HEK293 (cell line): ENCODE data around the gene TTC24.

Experiments used
- CTCF ChIA-PET: fragments of 350-600 bp; formaldehyde crosslinking; extraction: SDS; loops from one replicate; lab custom pipeline; 2021; ENCODE audit warnings: antibody characterized with exemption; lab: Yijun Ruan, JAX
- POLR2A ChIA-PET: fragments of 300-600 bp; formaldehyde crosslinking; extraction: SDS; loops from one replicate; lab custom pipeline; 2020; ENCODE audit warnings: antibody characterized with exemption, inconsistent platforms; lab: Yijun Ruan, JAX
- H3K27ac ChIP-seq: fragments of 200-500 bp; sonication (Bioruptor generic); 2 replicates; pipeline ENCODE4 v1.5.1; 2014; ENCODE audit warnings: low read depth, low read length, control low read depth, inconsistent platforms; ENCODE audit errors: extremely low read depth
- H3K36me3 ChIP-seq, 2 experiments: fragments of 200-500 bp in 1 of 2; sonication (Bioruptor generic) in 1 of 2; 1 replicate in 1 of 2; 2 replicates in 1 of 2; pipeline ENCODE4 v1.5.1; 2014 to 2017; ENCODE audit warnings: inconsistent platforms in 2 of 2, low read length in 2 of 2; ENCODE audit not compliant: control insufficient read depth in 2 of 2, insufficient read depth in 1 of 2
- H3K4me1 ChIP-seq: fragments of 200-500 bp; sonication (Bioruptor generic); 2 replicates; pipeline ENCODE4 v1.5.1; 2014; ENCODE audit warnings: mild to moderate bottlenecking, low read length, inconsistent platforms; ENCODE audit not compliant: control insufficient read depth, insufficient read depth
- H3K4me3 ChIP-seq: 2 replicates; pipeline ENCODE4 v1.5.1; 2011; ENCODE audit warnings: low read depth, mild to moderate bottlenecking, control low read depth, low read length, moderate library complexity
- H3K9me3 ChIP-seq: fragments of 200-500 bp; sonication (Bioruptor generic); 2 replicates; pipeline ENCODE4 v1.5.1; 2014; ENCODE audit warnings: low read depth, low read length, inconsistent platforms; ENCODE audit not compliant: control insufficient read depth, insufficient read depth
- BCL11A ChIP-seq: fragments of 450-650 bp; formaldehyde crosslinking; IDR thresholded peaks from 2 replicates; pipeline ENCODE4 v1.5.1; 2016; ENCODE audit warnings: low read depth, missing biosample characterization, missing genetic modification characterization
- EGR2 ChIP-seq: fragments of 450-650 bp; formaldehyde crosslinking; IDR thresholded peaks from 2 replicates; pipeline ENCODE4 v1.5.1; 2016; ENCODE audit warnings: low read depth, missing biosample characterization, missing genetic modification characterization
- FEZF1 ChIP-seq: fragments of 450-650 bp; formaldehyde crosslinking; IDR thresholded peaks from 2 replicates; pipeline ENCODE4 v1.5.1; 2016; ENCODE audit warnings: missing biosample characterization, missing genetic modification characterization
- HOXC10 ChIP-seq: sonication (generic); formaldehyde crosslinking; IDR thresholded peaks from 2 replicates; pipeline ENCODE4 v1.8.1; 2023; ENCODE audit warnings: mild to moderate bottlenecking, missing genetic modification reagents
- MEIS1 ChIP-seq: sonication (generic); formaldehyde crosslinking; IDR thresholded peaks from 2 replicates; pipeline ENCODE4 v1.8.1; 2022; ENCODE audit warnings: missing genetic modification reagents, mild to moderate bottlenecking, borderline replicate concordance
- MYNN ChIP-seq: fragments of 450-650 bp; formaldehyde crosslinking; IDR thresholded peaks from 2 replicates; pipeline ENCODE4 v1.5.1; 2016; ENCODE audit warnings: missing biosample characterization, missing genetic modification characterization, borderline replicate concordance
- OVOL3 ChIP-seq: fragments of 450-650 bp; formaldehyde crosslinking; IDR thresholded peaks from 2 replicates; pipeline ENCODE4 v1.5.1; 2016; ENCODE audit warnings: missing biosample characterization, missing genetic modification characterization
- ZBTB11 ChIP-seq: fragments of 450-650 bp; formaldehyde crosslinking; conservative IDR thresholded peaks from 2 replicates; pipeline ENCODE4 v1.5.1; 2016; ENCODE audit warnings: low read depth, missing biosample characterization, missing genetic modification characterization
- ZBTB17 ChIP-seq: fragments of 450-650 bp; formaldehyde crosslinking; IDR thresholded peaks from 2 replicates; pipeline ENCODE4 v1.5.1; 2016; ENCODE audit warnings: missing biosample characterization, missing genetic modification characterization
- ZBTB48 ChIP-seq: fragments of 450-650 bp; formaldehyde crosslinking; IDR thresholded peaks from 2 replicates; pipeline ENCODE4 v1.5.1; 2016; ENCODE audit warnings: missing biosample characterization, missing genetic modification characterization
- ZEB2 ChIP-seq: fragments of 450-650 bp; formaldehyde crosslinking; IDR thresholded peaks from 2 replicates; pipeline ENCODE4 v1.5.1; 2016; ENCODE audit warnings: missing biosample characterization, missing genetic modification characterization
- ZFHX2 ChIP-seq: fragments of 450-650 bp; formaldehyde crosslinking; conservative IDR thresholded peaks from 2 replicates; pipeline ENCODE4 v1.5.1; 2016; ENCODE audit warnings: missing biosample characterization, missing genetic modification characterization
- ZFP37 ChIP-seq: fragments of 450-650 bp; formaldehyde crosslinking; IDR thresholded peaks from 2 replicates; pipeline ENCODE4 v1.5.1; 2016; ENCODE audit warnings: missing biosample characterization, missing genetic modification characterization
- ZNF274 ChIP-seq, 2 experiments: fragments of 200-500 bp in 1 of 2; fragments of 450-650 bp in 1 of 2; sonication (Bioruptor generic) in 1 of 2; formaldehyde crosslinking in 1 of 2; IDR thresholded peaks; 2 replicates each; pipeline versions ENCODE4 v1.5.1 to v1.6.1; 2014 to 2016; ENCODE audit warnings: borderline replicate concordance in 1 of 2, inconsistent platforms in 1 of 2, low read length in 1 of 2, missing biosample characterization in 1 of 2, missing genetic modification characterization in 1 of 2
- ZNF280C ChIP-seq: fragments of 450-650 bp; formaldehyde crosslinking; IDR thresholded peaks from 2 replicates; pipeline ENCODE4 v1.5.1; 2016; ENCODE audit warnings: missing biosample characterization, missing genetic modification characterization
- ZNF404 ChIP-seq: fragments of 450-650 bp; formaldehyde crosslinking; IDR thresholded peaks from 2 replicates; pipeline ENCODE4 v1.5.1; 2017; ENCODE audit warnings: missing biosample characterization, missing genetic modification characterization
- ZNF473 ChIP-seq: fragments of 450-650 bp; formaldehyde crosslinking; IDR thresholded peaks from 2 replicates; pipeline ENCODE4 v1.5.1; 2017; ENCODE audit warnings: missing biosample characterization, missing genetic modification characterization
- ZNF514 ChIP-seq: fragments of 450-650 bp; formaldehyde crosslinking; IDR thresholded peaks from 2 replicates; pipeline ENCODE4 v1.5.1; 2016; ENCODE audit warnings: missing biosample characterization, missing genetic modification characterization
- ZNF654 ChIP-seq: fragments of 450-650 bp; formaldehyde crosslinking; IDR thresholded peaks from 2 replicates; pipeline ENCODE4 v1.5.1; 2016; ENCODE audit warnings: low read depth, missing biosample characterization, missing genetic modification characterization
- ZNF658 ChIP-seq: fragments of 450-650 bp; formaldehyde crosslinking; IDR thresholded peaks from 2 replicates; pipeline ENCODE4; 2016; ENCODE audit warnings: missing biosample characterization, missing genetic modification characterization
- ZNF664 ChIP-seq: fragments of 450-650 bp; formaldehyde crosslinking; IDR thresholded peaks from 2 replicates; pipeline ENCODE4 v1.5.1; 2016; ENCODE audit warnings: missing biosample characterization, missing genetic modification characterization

TTC24 gene

GRCh38 chr1:156543066-156543465, 36.5 kb upstream of the TTC24 start:
- no peak overlapping the region for H3K4me3 ChIP-seq
- no peak for TF ChIP-seq ZFHX2 (tag by site-specific recombination)
- TF ChIP-seq BCL11A (tag by site-specific recombination): no peak
- H3K9me3 ChIP-seq: no peaks in the 10 kb centered on the region
- H3K36me3 ChIP-seq: peaks cover 15 to 97% of the 10 kb centered on the region in 2 experiments
- ChIA-PET POLR2A (no interaction called here), CTCF (interaction anchor here (0.7 kb wide), 1 partner anchor 105 kb away, joined by 4 read pairs; no protein-coding TSS in a partner anchor)
- no peak overlapping the region for H3K27ac ChIP-seq
- H3K4me1 ChIP-seq: no peaks in the 10 kb centered on the region

- Histone ChIP-seq H3K4me3 (no peak overlapping the region), H3K9me3 (no peaks in the 10 kb centered on the region), H3K27ac (no peak overlapping the region), H3K36me3 (peaks cover 21 to 95% of the 10 kb centered on the region in 2 experiments), H3K4me1 (no peaks in the 10 kb centered on the region)
- ChIA-PET POLR2A (no interaction called here), CTCF (interaction anchor here (0.6 kb wide), 1 partner anchor 87 kb away, joined by 3 read pairs; no protein-coding TSS in a partner anchor)
- TF ChIP-seq ZFHX2 (tag by site-specific recombination) (peak; percentile 100), EGR2 (tag by site-specific recombination) (peak; percentile 100), ZNF658 (tag by site-specific recombination) (no peak)
These were observed 34.9 kb upstream of the TTC24 start for GRCh38 chr1:156544592-156545102.

- CTCF ChIA-PET: no interaction called here
- peaks cover 17 to 95% of the 10 kb centered on the region in 2 experiments for H3K36me3 ChIP-seq
- H3K9me3 ChIP-seq: no peaks in the 10 kb centered on the region
- POLR2A ChIA-PET: no interaction called here
- no peak for TF ChIP-seq ZBTB11 (tag by site-specific recombination)
- TF ChIP-seq ZNF664: no peak
- no peak for TF ChIP-seq ZBTB17
- no peak for TF ChIP-seq ZFP37 (tag by site-specific recombination)
- no peak for TF ChIP-seq HOXC10 (CRISPR knock-in tag)
- TF ChIP-seq ZBTB48 (tag by site-specific recombination): no peak
- TF ChIP-seq ZNF280C (tag by site-specific recombination): no peak
- no peak for TF ChIP-seq ZNF274 (IDR thresholded peaks at IDR 0.05; ENCODE audit: low read length)
- TF ChIP-seq ZNF274 (tag by site-specific recombination; IDR thresholded peaks at IDR 0.05; ENCODE audit: borderline replicate concordance): no peak
- no peak for TF ChIP-seq ZEB2 (tag by site-specific recombination)
- TF ChIP-seq FEZF1: no peak
- no peak for TF ChIP-seq MYNN (tag by site-specific recombination)
- TF ChIP-seq MEIS1 (CRISPR knock-in tag): no peak
- TF ChIP-seq ZNF514 (tag by site-specific recombination): no peak
- TF ChIP-seq ZNF473: no peak
- TF ChIP-seq ZNF654: no peak
- TF ChIP-seq ZNF404 (tag by site-specific recombination): no peak
- TF ChIP-seq OVOL3 (tag by site-specific recombination): no peak
- H3K27ac ChIP-seq: no peak overlapping the region
- no peak overlapping the region for H3K4me3 ChIP-seq
- no peaks in the 10 kb centered on the region for H3K4me1 ChIP-seq
These were observed 33.3 kb upstream of the TTC24 start for GRCh38 chr1:156546267-156546666.
